ENCODE data around the gene SH3BP4.

- no peak for TF ChIP-seq TAF1 (IDR thresholded peaks at IDR 0.05; ENCODE audit: borderline replicate concordance, insufficient read depth, low read length)
- TF ChIP-seq POLR2AphosphoS5 (IDR thresholded peaks at IDR 0.05; ENCODE audit: low read depth, low read length): no peak
Observed at GRCh38 chr2:234960175-234961088, 8.6 kb downstream of the SH3BP4 start.
